Heart left ventricle (tissue), 13 donors: ENCODE data around the gene PRPF8.

ENCODE experiments used
- CTCF ChIP-seq, 12 donors: fragments of 200-600 bp; sonication (generic) in 4 of 12; IDR thresholded peaks; one replicate each; pipeline versions ENCODE4 v1.5.0 to v1.8.0; 2018 to 2022; ENCODE audit warnings: antibody characterized with exemption in 12 of 12, mild to moderate bottlenecking in 5 of 12
- POLR2A ChIP-seq, 2 donors: fragments of 450-650 bp; IDR thresholded peaks; one replicate each; pipeline ENCODE4 v1.6.1; 2017; ENCODE audit warnings: antibody characterized with exemption in 2 of 2, mild to moderate bottlenecking in 2 of 2, moderate library complexity in 2 of 2
- donor health status: ischemic (EF 13 %, LVEDD 7.1; RV severe dilation, severe dysfunction).
- donor health status: DM: no; HTN: yes; CAD: no.
- donor health status: DM: no; HTN: no; CAD: no.
- donor health status: ischemic (EF 25% LVEDD 6.9; RV normal size, moderate dysfunction).
- donor health status: ischemic (EF 25% LVEDD 5.7; RV mildly dilated, moderate dysfunction).
- donor health status: ischemic (EF 35%, LVEDD 5.7; RV mildly dilated, moderate dysfunction).
- donor health status: nonischemic (EF 11% LVEDD 7.7; RV severe dilation, severe dysfunction).
- donor health status: DM: yes; HTN: yes; CAD: no.
- donor health status: PGD.
- donor health status: ischemic (EF 29% LVEDD 5.4; RV normal size, mild dysfunction).
- donor health status: nonischemic (EF 23%, LVEDD 6.1; RV moderate dilation, normal function).

GRCh38 chr17:1627182-1627981 lies 57.3 kb downstream of the PRPF8 start:
- TF ChIP-seq CTCF (IDR thresholded peaks at IDR 0.05) (no peak), POLR2A (IDR thresholded peaks at IDR 0.05) (no peak)
